Activated CD4-positive, alpha-beta T cell treated with anti-CD3 and anti-CD28 coated beads for 1 hour (primary cell): ENCODE data around the gene CERS6.

Experiments used
- DNase-seq: peaks from one replicate; pipeline ENCODE4 v3.0.0-alpha.2; 2020

CERS6 gene

GRCh38 chr2:168608796-168609195 lies 152.7 kb downstream of the CERS6 start:
- DNase-seq = no peak

GRCh38 chr2:168611091-168611490 lies 155.0 kb downstream of the CERS6 start:
- DNase-seq = no peak

GRCh38 chr2:168611896-168612650 lies 156.0 kb downstream of the CERS6 start:
- no peak for DNase-seq

- DNase-seq = no peak
These were observed 156.6 kb downstream of the CERS6 start for GRCh38 chr2:168612719-168613118.

- DNase-seq = no peak
These were observed 157.5 kb downstream of the CERS6 start for GRCh38 chr2:168613551-168613950.

GRCh38 chr2:168614172-168615018 lies 158.3 kb downstream of the CERS6 start:
- no peak for DNase-seq

GRCh38 chr2:168620554-168620953 lies 164.5 kb downstream of the CERS6 start:
- no peak for DNase-seq

- DNase-seq = no peak
These were observed 166.5 kb downstream of the CERS6 start for GRCh38 chr2:168622559-168622958.

- no peak for DNase-seq
These were observed 168.0 kb downstream of the CERS6 start for GRCh38 chr2:168624028-168624427.

- DNase-seq = no peak
These were observed 170.0 kb downstream of the CERS6 start for GRCh38 chr2:168626096-168626495.

- DNase-seq = no peak
These were observed 170.6 kb downstream of the CERS6 start for GRCh38 chr2:168626647-168627046.

- no peak for DNase-seq
These were observed 176.6 kb downstream of the CERS6 start for GRCh38 chr2:168632709-168633121.

- no peak for DNase-seq
These were observed 177.1 kb downstream of the CERS6 start for GRCh38 chr2:168633200-168633599.

- DNase-seq = no peak
These were observed 177.8 kb downstream of the CERS6 start for GRCh38 chr2:168633895-168634294.

GRCh38 chr2:168635065-168635577 lies 179.0 kb downstream of the CERS6 start:
- DNase-seq = no peak

GRCh38 chr2:168639018-168639417 lies 182.9 kb downstream of the CERS6 start:
- DNase-seq = no peak

- no peak for DNase-seq
These were observed 183.4 kb downstream of the CERS6 start for GRCh38 chr2:168639441-168639898.

- DNase-seq = no peak
These were observed 184.0 kb downstream of the CERS6 start for GRCh38 chr2:168640039-168640438.

GRCh38 chr2:168641636-168642035 lies 185.6 kb downstream of the CERS6 start:
- no peak for DNase-seq

- no peak for DNase-seq
These were observed 186.8 kb downstream of the CERS6 start for GRCh38 chr2:168642873-168643272.

- DNase-seq = no peak
These were observed 187.9 kb downstream of the CERS6 start for GRCh38 chr2:168643979-168644378.

GRCh38 chr2:168645696-168646338 lies 189.7 kb downstream of the CERS6 start:
- no peak for DNase-seq

- no peak for DNase-seq
These were observed 193.0 kb downstream of the CERS6 start for GRCh38 chr2:168649105-168649504.
